ENCODE results near the gene FAM20C.

Gene FAM20C

DNA sequence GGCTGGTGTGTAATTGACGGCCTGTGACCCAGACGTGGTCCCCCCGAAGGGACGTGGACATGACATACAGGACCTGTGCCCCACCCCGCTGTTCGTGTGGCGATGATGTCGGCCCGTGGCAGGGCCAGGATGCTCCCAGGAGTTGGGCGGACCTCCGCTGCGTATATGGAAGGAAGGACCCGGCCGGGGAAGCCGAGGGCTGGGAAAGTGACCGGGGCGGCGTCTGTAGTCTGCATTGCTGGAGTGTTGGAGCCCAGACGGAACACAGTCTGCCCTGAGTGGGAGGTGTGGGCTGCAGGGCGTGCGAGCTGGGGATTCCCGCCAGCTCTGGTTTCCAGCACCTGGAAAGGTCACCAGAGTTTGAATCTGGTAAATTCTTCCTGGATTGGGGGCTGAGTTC lies 52.6 kb downstream of the FAM20C start:
- no peak for DNase-seq (ENCODE audit: low read depth in 2 of 2)

DNA sequence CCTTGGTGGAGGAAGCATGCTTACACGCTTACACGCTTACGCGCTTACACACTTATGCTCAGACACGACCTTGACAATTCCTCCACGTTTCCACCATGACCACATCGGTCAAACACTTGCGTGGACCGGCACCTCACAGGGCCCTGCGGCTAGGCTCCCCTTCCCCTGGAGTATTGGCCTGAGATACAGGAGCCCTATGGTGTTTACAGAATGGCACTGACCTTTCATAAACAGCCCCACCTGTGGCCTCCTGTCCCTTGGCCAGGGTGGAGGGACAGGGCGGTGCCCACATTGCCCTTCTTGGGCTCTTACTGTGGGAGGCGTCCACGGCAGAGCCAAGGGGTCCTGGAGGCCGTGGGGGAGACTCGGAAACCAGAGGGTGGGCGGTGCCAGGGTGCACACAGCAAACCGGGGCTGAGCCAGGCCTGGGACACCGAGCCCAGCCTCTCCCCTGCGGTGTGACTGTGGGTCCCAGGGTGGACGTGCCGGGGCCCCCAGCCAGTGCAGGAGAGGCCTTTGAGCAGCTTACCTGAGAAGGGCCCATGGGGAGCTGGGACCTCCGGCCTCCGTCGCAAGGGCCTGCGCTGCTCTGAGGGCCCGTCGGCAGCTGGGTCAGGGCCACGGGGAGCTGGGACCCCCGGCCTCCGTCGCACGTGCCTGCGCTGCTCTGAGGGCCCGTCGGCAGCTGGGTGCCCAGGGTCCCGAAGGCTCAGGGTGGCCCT lies 53.4 kb downstream of the FAM20C start:
- no peak for DNase-seq (ENCODE audit: low read depth in 2 of 2)

DNA sequence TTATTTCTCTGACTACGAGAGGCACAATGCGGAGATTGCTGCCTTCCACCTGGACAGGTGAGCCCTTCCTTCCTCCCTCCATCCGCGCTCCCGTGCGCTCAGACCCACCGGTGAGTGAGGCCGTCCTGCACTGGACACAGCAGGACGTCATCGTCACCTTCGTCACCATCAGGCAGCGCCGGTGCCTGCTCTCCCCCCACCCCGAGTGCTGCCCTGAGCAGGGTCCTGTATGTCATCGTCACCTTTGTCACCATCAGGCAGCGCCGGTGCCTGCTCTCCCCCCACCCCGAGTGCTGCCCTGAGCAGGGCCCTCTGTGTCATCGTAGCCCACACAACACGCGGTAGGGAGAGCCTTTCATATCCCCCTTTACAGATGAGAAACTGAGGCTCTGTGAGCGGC lies 54.1 kb downstream of the FAM20C start:
- DNase-seq (ENCODE audit: low read depth in 2 of 2), result no peak

DNA sequence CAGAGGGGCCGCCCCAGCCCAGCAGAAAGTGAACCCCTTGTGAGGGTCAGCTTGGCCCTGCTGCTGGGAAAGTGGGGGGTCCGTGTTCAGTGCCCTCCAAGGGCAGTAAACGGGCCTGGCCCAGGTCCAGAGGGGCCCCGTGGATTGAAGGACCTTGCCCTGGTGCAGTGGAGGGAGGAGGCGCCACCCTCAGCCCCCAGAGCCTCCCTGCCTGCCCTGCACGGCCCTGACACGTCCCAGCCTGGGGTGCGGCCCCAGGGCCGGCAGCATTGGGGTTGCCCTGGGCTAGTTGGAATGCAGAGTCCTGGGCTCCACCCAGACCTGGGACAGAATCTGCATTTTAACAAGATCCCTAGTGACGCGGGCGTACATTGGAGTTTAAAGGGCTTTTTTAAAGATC lies 54.8 kb downstream of the FAM20C start:
- no peak for DNase-seq (ENCODE audit: low read depth in 2 of 2)

DNA sequence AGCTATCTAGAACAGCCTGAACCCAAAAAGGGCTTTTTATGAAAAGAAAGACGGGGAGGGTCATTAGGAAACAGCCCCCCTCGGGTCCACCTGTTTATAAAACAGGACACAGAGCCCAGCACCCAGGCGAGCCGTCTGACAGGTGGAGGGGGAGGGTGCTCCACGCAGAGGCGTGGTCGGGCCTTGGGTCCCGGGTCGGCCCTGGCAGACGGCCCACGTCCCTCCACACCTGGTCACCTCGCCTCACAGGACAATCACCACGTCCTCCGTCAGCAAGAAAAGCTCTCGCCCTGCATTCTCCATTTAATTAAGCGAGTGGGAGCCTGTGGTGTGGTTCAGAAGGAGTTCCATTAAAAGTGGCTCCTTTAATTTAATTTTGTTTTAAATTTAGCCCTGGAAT lies 55.3 kb downstream of the FAM20C start:
- no peak for DNase-seq (ENCODE audit: low read depth in 2 of 2)

DNA sequence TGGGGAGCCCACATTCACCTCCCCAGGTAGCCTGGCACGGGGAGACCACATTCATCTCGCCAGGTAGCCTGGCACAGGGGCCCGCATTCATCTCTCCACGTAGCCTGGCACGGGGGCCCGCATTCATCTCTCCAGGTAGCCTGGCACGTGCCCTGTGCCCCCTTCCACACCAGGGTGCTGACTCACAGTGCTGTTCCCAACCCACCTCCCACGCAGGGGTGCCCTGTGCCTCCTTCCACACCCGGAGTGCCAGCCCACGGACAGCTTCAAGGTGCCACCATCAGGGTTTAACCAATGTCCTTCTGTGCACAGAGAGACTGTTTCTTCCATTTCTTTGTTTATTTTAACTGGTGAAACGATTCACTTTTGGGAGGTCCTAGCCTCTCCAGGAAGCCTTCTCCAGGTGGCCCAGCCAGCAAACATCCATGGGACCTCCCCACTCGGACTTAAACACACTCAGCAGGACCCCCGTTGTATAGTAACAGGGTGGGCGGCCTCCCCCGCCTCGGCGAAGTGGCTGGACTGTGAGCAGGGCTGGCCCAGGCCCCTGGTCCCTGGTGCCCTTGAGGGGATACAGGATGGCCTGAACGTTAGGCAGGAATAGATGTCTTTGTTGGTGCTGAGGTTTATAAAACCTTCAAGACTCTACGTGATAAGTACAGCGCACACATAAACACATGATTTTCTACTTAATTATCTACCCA lies 56.5 kb downstream of the FAM20C start:
- no peak for DNase-seq (ENCODE audit: low read depth in 2 of 2)

DNA sequence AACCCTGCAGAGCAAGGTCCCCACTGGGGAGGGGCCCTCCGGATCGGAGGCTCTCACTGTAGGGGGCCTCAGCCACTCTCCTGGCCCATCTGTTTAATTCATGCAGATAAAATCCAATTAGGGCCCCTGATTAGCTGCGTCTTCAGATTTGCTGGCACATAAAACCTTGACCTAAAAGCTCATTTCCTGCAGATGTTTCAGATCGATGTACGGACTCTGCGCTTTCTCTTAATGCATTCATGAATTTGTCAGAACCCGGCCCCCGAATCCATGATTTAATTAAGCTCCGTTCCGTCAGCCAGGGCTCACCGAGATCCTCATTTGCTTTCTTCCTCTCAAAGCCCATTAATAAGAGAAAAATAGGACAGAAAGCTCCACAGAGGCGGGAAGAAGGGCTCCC lies 57.6 kb downstream of the FAM20C start:
- DNase-seq (ENCODE audit: low read depth in 2 of 2), result no peak

DNA sequence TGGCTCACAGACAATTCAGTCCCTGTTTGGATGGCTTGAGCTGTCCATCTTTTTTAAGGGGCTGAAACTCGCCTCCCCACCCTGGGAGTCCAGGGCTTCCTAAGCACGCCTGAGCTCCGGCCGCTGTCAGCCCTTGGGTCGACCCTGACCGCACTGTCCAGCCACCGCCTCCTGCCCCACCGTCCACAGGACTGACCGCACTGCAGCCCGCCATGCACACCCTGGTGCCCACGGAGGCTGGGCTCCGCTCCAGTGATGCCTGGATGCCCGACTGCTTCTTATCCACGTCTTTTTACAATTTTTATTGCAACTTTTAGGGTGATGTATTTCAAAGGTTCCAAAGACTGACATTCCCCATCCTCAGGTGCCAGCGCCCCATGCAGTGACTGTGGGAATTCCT lies 58.2 kb downstream of the FAM20C start:
- no peak for DNase-seq (ENCODE audit: low read depth in 2 of 2)

DNA sequence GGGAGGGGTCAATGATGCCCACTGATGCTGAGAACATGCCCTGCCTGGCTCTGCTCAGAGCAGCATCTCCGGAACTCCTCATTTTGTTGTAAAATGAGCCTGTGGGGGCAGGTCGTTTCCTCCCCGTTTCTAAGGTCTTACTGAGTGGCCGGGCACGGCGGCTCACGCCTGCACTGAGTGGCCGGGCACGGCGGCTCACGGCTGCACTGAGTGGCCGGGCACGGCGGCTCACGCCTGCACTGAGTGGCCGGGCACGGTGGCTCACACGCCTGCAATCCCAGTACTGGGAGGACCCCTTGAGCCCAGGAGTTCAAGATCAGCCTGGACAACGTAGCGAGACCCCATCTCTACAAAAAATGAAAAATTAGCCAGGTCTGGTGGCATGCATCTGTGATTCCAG lies 58.6 kb downstream of the FAM20C start:
- DNase-seq (ENCODE audit: low read depth in 2 of 2), result no peak

DNA sequence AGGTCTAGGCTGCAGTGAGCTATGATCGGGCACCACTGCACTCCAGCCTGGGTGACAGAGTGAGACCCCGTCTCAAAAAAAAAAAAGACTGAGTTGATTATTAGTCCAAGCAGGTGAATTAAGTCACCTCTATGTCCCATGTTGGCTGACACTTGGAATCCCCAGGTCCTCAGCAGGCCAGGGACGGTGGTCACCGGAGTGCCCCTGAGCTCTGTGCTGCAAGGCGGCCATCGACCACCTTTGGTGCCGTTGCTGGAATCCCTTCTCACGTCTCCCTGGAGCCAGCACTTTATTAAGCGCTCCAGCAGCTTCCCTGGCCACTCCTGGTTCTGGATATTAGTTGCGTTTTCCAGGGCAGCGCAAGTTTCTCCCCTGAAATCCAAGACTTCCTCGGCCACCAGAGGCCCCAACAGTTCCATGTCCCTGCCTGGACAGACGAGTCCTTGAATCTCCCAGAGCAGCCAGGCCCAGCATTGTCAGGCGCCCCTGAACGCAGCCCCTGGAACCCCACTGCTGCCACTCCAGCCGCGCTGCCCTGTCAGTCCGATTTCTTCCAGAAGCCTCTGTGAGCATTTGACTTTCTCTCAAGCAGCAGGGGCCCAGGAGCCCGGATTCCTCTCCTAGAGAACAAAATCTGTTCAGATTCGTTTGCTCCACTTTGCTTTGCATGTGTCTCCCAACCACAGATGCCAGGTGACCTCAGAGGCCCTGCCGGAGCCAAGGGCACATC lies 59.2 kb downstream of the FAM20C start:
- no peak for DNase-seq (ENCODE audit: low read depth in 2 of 2)

DNA sequence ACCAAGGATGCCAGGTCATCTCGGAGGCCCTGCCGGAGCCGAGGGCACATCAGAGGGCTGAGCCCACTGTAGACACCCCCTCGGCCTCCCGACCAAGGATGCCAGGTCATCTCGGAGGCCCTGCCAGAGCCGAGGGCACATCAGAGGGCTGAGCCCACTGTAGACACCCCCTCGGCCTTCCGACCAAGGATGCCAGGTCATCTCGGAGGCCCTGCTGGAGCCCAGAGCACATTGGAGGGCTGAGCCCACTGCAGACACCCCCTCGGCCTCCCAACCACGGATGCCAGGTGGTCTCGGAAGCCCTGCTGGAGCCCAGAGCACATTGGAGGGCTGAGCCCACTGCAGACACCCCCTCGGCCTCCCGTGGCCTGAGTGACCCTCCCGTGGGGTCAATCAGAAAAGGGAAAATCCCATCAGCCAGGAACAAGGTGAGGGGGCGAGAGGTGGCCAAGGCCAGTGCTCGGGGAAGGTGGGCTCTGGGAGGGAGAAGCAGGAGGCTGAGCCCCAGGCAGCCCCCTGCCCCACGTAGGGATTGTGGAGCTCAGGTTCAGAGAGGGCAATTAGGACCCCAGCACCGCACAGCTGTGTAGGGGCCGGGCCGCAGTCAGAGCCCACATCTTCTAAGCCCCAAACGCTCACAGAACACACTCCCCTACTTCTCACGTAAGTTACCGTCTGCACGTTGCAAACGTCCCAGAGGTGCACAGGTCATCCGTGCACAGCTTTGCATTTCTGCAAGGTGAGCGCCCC lies 60.0 kb downstream of the FAM20C start:
- DNase-seq (ENCODE audit: low read depth in 2 of 2), result no peak

DNA sequence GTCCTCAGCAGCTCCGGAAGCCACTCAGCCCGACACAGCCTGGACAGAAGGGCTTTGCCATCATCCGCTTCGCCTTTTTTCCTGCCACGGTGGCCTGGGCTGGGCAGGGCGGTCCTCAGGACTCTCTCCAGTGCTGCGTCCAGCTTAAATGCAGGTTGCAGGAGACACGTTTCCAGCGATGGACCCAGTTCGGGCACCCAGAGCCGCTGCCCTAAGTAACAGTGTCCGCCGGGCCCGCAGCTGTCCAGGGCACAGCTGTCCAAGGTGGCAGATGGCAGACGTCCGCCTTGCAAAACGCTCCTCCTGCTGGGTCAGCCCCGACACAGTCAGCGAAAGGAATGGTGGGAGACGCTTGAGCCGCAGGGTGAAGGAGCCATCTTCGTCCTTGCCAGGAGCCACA lies 60.6 kb downstream of the FAM20C start:
- DNase-seq (ENCODE audit: low read depth in 2 of 2), result no peak

DNA sequence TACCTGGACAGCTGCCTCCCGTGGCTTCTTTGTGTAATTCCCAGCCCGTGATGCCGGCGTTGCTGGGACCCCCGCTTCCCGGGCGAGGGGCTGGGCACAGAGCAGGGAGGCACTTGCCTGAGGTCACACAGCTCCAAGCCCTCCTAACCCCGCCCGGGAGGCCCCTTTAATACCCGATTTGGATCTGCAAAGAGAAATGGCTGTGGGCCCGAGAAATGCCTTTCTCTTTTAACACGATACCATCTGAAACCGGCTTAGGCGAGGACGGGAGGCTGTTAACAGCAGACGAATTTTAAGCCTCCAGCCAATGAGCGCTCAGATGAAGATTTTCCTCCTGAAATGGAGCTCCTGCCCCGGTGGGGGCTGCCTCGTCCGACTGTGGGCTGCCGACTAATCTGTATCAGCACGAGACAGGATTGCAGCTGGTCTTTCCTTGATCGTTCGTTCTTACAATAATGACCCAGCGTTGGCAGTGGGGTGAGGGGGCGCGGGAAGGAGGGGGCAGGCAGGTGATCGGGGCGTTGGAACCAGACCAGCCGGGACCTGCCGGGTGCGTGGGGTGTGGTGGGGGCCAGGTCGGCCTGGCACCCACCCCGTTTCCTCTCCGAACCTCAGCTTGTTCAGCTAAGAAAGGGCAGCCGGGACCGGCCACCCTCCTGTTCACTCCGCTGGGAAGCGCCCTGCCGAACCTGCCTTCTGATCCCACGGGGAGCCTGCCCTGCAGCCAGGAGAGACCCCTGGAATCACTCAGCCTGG lies 61.4 kb downstream of the FAM20C start:
- DNase-seq (ENCODE audit: low read depth in 2 of 2), result no peak

DNA sequence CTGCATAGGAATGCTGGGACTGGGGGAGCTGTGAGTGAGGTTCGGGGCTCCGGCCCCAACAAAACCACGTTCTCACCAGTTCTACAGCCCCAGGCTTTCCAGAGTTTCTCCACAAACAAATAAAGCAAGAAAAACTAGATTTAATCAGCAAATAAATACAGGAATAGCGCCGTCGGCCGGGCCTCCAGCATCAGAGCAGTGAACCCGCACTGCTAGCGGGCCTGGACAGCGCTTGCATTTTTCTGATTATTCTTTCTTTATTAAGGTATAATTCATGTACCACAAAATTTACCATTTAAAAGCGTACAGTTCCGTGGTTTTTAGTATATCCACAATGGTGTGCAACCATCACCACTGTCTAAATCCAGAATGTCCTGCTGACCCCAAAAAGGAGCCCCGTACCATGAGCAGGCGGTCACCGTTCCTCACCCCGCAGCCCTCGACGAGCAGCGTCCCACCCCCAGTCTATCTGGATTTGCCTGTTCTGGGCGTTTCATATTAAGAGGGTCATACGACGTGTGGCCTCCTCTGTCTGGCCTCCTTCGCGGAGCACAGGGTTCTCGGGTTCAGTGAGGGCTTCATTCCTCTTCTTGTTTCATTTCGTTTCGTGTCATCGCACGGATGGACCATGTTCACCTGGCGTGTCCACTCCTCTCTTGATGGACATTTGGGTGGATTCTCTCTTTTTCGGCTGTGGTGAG lies 62.1 kb downstream of the FAM20C start:
- no peak for DNase-seq (ENCODE audit: low read depth in 2 of 2)

DNA sequence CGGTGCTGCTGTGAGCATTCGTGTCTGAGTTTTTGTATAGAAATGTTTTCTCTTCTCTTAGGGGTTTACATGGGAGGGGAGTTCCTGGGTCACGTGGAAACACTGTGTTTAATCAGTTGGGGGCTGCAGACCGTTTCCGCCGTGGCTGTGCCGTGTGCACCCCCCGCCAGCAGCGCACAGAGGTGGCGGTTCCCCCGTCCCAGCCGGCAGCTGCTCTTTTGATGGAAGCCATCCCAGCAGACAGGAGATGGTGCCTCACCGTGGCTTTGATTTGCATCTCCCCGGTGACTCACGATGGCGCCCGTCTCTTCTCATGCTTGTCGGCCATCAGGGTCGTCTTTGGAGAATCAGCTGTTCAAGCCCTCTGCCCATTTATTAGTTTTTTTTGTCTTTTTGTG lies 62.7 kb downstream of the FAM20C start:
- DNase-seq (ENCODE audit: low read depth in 2 of 2), result no peak

DNA sequence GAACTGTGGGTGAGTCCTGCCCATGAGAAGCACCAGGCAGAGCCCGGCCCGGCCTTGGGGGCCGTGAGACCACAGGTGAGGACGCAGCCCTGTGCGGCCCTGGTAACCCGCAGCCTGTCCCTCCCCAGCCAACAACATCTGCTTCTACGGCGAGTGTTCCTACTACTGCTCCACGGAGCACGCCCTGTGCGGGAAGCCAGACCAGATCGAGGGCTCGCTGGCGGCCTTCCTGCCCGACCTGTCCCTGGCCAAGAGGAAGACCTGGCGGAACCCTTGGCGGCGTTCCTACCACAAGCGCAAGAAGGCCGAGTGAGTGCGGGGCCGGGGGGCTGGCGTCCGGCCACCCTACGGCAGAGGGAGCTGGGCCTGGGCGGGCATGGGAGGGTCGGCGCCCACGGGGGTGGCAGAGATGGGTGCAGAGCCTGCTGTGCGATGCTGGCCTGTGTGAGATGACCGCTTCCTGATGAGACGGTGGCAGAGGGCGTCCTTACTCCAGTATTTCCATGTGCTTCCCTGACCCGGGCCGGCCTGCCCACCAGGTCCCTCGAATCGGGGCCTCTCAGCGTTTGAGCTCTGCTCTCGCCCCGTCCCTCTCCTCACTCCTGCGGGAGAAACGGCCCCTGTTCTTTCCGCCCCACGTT lies 63.5 kb downstream of the FAM20C start:
- DNase-seq (ENCODE audit: low read depth in 2 of 2), result no peak

DNA sequence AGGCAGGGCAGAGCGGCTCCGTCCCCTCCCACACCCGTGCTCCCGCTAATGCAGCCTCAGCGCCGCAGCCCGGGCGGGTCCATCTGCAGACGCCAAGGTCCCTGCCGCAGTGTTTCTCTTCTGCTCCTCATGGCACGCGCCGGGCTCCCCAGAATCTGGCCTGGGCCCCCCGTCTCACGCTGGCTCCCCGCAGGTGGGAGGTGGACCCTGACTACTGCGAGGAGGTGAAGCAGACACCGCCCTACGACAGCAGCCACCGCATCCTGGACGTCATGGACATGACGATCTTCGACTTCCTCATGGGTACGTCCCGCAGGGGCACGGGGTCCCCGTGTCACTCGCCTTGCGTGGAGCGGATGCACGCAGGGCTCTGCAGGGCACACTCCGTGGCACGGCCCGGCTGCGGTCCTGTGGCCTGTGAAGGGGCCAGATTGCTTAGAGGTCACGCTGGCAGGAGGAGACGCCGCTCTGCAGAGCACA lies 64.1 kb downstream of the FAM20C start:
- no peak for DNase-seq (ENCODE audit: low read depth in 2 of 2)

DNA sequence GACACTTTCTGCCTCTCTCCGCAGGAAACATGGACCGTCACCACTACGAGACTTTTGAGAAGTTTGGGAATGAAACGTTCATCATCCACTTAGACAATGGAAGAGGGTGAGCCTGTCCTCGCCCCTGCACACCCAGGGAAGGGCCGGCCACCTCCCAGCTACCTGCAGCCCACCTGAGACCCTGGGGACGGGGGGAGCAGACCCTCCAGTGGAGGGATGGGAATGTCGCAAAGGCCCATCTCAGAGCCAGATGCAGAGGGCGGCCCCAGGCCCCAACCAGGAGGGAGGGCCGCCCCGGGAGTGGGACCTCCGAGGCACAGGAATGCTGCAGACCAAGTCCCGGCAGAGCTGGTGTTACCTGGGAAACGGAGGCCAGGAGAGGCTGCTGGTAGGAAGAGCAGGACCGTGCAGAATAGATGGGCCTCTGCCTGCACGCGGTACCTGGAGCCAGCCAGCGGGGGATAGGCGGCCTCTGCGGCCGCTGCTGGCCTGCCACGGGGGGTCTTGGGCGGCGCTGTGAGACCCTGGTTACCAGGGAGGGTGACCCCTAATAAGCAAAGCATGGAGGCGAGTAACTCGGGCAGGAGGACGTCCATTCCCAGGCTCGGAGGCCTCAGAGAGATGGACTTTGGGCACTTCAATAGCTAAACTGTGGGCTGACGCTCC lies 64.7 kb downstream of the FAM20C start:
- no peak for DNase-seq (ENCODE audit: low read depth in 2 of 2)

DNA sequence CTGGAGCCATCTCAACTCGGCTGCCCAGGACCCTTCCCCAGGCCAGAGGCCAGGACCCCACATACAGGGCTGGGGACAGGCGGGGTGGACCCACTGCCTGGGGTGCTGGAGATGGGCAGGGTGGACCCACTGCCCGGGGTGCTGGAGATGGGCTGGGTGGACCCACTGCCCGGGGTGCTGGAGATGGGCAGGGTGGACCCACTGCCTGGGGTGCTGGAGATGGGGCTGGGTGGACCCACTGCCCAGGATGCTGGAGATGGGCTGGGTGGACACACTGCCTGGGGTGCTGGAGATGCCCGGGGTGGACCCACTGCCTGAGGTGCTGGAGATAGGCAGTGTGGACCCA lies 65.2 kb downstream of the FAM20C start:
- DNase-seq (ENCODE audit: low read depth in 2 of 2), result no peak

Data from stimulated activated CD4-positive, alpha-beta T cell treated with anti-CD3 and anti-CD28 coated beads, Interleukin-1b, Interleukin-23, amount 100 ng/mL, for 1 hour (primary cell).